Measurements from ENCODE around the gene PRLR.
A peak's percentile ranks its signal among the peaks of the same experiment; 100 is the strongest.
"Not testable (repeated sequence)": the region's sequence is repeated elsewhere in the genome, so short reads cannot be mapped to it uniquely, and the experiment has no call there.

Gene PRLR

GRCh38 chr5:35230038-35230611, at the start of gene PRLR:
Gene PRLR, minus strand, starts transcription at chr5:35230487. Its CDS starts 140,867 bp downstream, at chr5:35089620.
- peak; percentile 51 for DNase-seq

GRCh38 chr5:35274839-35275509, 44.7 kb upstream of the PRLR start:
- no peak for DNase-seq

- no peak for DNase-seq
Measured at GRCh38 chr5:35269006-35269405, 38.7 kb upstream of the PRLR start.

GRCh38 chr5:35266276-35266675, 36.0 kb upstream of the PRLR start:
- no peak for DNase-seq

- no peak for DNase-seq
Measured at GRCh38 chr5:35264509-35264908, 34.2 kb upstream of the PRLR start.

GRCh38 chr5:35263266-35263877, 33.1 kb upstream of the PRLR start:
- DNase-seq: no peak

GRCh38 chr5:35253582-35253981, 23.3 kb upstream of the PRLR start:
- no peak for DNase-seq

GRCh38 chr5:35252963-35253362, 22.7 kb upstream of the PRLR start:
- no peak for DNase-seq

GRCh38 chr5:35248843-35249780, 18.8 kb upstream of the PRLR start:
- DNase-seq: no peak

- no peak for DNase-seq
Measured at GRCh38 chr5:35247648-35248034, 17.4 kb upstream of the PRLR start.

GRCh38 chr5:35246900-35247647, 16.8 kb upstream of the PRLR start:
- no peak for DNase-seq

GRCh38 chr5:35246411-35246810, 16.1 kb upstream of the PRLR start:
- DNase-seq: no peak

GRCh38 chr5:35245371-35245770, 15.1 kb upstream of the PRLR start:
- not testable (repeated sequence) for DNase-seq

GRCh38 chr5:35244171-35244570, 13.9 kb upstream of the PRLR start:
- DNase-seq: no peak

GRCh38 chr5:35242702-35243258, 12.5 kb upstream of the PRLR start:
- DNase-seq: no peak

GRCh38 chr5:35240892-35241291, 10.6 kb upstream of the PRLR start:
- no peak for DNase-seq

GRCh38 chr5:35239911-35240610, 9.8 kb upstream of the PRLR start:
- no peak for DNase-seq

GRCh38 chr5:35239476-35239875, 9.2 kb upstream of the PRLR start:
- no peak for DNase-seq

- no peak for DNase-seq
Measured at GRCh38 chr5:35237580-35238376, 7.5 kb upstream of the PRLR start.

- DNase-seq: no peak
Measured at GRCh38 chr5:35236770-35237169, 6.5 kb upstream of the PRLR start.

GRCh38 chr5:35233601-35234000, 3.3 kb upstream of the PRLR start:
- no peak for DNase-seq

All from NCI-H748 treated with DMSO at 0.1 percent for 48 hours (cell line).